Activated T-helper 17 cell treated with anti-CD3 and anti-CD28 coated beads, Interleukin-2, amount 50 U/mL, for 72 hours (primary cell): ENCODE data around the gene PITPNM3. TPM values are rescaled to one million over a fixed set of nuclear protein-coding genes. Genes with fewer than 3 reads are reported as not detected.

ENCODE experiments used
- ATAC-seq: fragments of 150-1000 bp; cut with Tn5 transposase; replicated peaks from 2 replicates; pipeline ENCODE4 v1.10.0; 2021; ENCODE audit warnings: mild to moderate bottlenecking, moderate library complexity
- H3K27ac Mint-ChIP-seq: one replicate; pipeline ENCODE4 v1.8.0; 2022; ENCODE audit warnings: mixed read lengths
- H3K27me3 Mint-ChIP-seq: one replicate; pipeline ENCODE4 v1.8.0; 2022; ENCODE audit warnings: mixed read lengths
- H3K36me3 Mint-ChIP-seq: one replicate; pipeline ENCODE4 v1.8.0; 2022; ENCODE audit warnings: low read depth, mild to moderate bottlenecking, mixed read lengths
- H3K4me1 Mint-ChIP-seq: one replicate; pipeline ENCODE4 v1.8.0; 2022; ENCODE audit warnings: mixed read lengths
- H3K4me3 Mint-ChIP-seq: one replicate; pipeline ENCODE4 v1.8.0; 2022; ENCODE audit warnings: mild to moderate bottlenecking, mixed read lengths
- H3K9me3 Mint-ChIP-seq: one replicate; pipeline ENCODE4 v1.8.0; 2022; ENCODE audit warnings: mixed read lengths
- total RNA-seq, 2 donors: library from RNA; stranded (reverse); gene quantifications; one replicate each; pipeline ENCODE4 v1.2.3, GENCODE V29; 2022

The PITPNM3 gene
- total RNA-seq, 2 donors from 2014 or later: 0.73 to 1.4 TPM

DNA sequence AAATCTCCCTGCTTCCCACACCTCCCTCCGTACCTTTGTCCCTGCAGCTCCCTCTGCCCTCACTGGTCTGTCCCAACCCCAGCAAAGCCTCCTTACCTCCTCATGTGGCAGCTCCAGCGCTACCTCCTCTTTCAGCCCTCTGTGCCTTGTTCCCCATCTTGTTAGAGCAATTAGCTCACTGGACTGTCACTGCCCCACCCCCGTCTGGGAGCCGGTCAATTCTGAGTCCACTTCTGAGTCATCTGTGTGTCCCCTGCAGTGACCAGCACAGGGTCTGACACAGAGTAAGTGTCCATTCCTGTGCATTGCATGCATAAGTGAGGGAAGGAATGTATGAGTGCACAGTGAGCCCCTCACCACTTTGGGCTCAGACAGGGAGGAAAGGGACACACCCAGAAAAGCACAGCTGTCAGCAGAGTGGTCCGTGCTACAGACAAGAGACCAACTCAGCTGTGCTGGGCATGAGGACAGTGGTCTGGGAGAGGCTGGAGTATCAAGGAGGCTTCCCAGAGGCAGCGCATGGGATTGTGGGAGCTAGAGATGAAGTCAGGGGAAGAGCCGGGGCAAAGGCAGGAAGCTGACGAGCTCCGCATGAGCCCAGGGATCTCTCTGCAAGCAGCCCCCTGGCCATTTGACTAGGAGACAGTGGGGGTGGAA, 45.9 kb downstream of the PITPNM3 start:
- Mint-ChIP-seq H3K27me3 (peaks cover 7% of the 10 kb centered on the region), H3K27ac (no peak overlapping the region), H3K4me1 (no peaks in the 10 kb centered on the region), H3K9me3 (no peaks in the 10 kb centered on the region), H3K4me3 (no peak overlapping the region), H3K36me3 (no peaks in the 10 kb centered on the region)
- ATAC-seq: no peak

DNA sequence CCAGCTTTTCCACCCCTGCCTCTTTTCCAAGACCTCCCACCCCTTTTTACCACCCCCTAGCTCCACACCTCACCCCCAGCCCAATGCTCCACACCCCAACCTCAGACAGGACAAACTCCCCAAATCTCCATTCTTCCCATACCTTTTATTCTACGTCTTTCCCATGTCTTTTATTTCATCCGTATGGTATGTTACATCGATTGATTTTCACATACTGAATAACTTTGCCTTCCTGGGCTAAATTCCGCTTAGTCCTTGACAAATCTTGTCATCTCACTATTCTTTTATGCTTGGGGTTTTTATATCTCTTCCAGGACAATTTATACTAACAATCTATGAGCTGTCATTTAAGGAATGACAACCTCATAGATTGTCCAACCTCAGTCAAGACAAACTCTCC, 46.4 kb downstream of the PITPNM3 start:
- Mint-ChIP-seq H3K4me3 (no peak overlapping the region), H3K27me3 (peaks cover 7% of the 10 kb centered on the region), H3K36me3 (no peaks in the 10 kb centered on the region), H3K9me3 (no peaks in the 10 kb centered on the region), H3K27ac (no peak overlapping the region), H3K4me1 (no peaks in the 10 kb centered on the region)
- no peak for ATAC-seq

DNA sequence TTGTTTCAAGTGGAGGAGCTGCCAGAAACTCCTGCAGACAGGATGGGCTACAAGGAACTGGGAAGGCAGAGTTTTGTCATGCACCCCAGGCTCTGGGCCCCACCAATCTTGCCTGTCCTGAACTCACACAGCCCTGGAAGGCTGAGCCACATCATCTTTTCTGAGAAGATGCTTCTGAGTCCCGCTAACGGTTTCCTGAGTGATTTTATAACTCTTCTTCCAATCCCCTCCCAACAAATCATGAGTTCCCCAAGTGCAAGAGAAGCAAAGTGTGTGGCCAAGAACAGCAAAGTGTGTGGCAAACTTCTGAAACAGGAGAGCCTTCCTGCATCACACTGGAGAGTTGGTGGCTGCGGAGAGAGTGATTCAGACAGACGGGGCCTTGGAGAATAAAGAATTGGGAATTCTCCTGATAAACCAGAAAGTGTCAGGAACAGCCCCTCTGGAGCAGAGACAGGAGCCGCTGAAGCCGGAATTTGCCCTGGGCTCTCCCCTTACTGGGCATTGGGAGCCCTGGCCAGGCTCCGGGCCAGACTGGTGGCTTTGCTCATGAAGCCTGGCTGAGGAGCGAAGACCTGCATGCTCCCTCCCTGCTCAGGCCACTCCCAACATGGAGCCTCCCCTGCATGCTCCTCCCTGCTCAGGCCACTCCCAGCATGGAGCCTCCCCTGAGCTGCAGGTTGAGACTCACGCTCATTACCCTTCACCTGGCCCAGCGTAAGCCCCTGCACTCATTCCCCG, 47.2 kb downstream of the PITPNM3 start:
- H3K27me3 Mint-ChIP-seq: peaks cover 7% of the 10 kb centered on the region
- H3K27ac Mint-ChIP-seq: no peak overlapping the region
- H3K9me3 Mint-ChIP-seq: no peaks in the 10 kb centered on the region
- H3K4me1 Mint-ChIP-seq: no peaks in the 10 kb centered on the region
- ATAC-seq: no peak
- H3K4me3 Mint-ChIP-seq: no peak overlapping the region
- H3K36me3 Mint-ChIP-seq: no peaks in the 10 kb centered on the region

DNA sequence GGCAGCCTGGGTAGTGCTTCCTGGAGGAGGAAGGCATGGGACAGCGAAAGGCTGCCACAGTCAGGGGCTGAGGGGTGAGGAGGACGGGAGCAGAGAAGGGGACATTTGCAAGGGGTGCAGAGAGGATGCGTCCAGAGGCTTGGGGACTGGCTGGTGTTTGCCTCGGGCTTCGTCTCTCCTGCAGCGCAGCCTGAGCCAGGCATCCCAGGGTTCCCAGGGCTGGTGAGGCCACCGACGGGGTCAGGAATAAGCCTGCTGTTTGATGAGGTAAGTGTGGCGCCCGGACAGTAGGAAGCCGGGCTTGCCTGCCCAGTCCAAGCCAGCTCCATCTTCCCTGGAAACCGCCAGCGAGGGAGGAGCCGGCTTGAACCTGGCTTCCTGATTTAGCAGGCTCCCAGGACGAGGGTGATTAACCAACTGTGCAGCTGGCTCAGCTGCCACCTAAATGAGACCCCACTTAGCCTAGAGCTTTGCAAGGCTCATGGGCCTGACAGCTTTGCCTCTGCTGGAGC, 47.8 kb downstream of the PITPNM3 start:
- ATAC-seq: no peak
- H3K27ac Mint-ChIP-seq: no peak overlapping the region
- H3K36me3 Mint-ChIP-seq: no peaks in the 10 kb centered on the region
- peaks cover 7% of the 10 kb centered on the region for H3K27me3 Mint-ChIP-seq
- H3K4me1 Mint-ChIP-seq: no peaks in the 10 kb centered on the region
- no peaks in the 10 kb centered on the region for H3K9me3 Mint-ChIP-seq
- no peak overlapping the region for H3K4me3 Mint-ChIP-seq

DNA sequence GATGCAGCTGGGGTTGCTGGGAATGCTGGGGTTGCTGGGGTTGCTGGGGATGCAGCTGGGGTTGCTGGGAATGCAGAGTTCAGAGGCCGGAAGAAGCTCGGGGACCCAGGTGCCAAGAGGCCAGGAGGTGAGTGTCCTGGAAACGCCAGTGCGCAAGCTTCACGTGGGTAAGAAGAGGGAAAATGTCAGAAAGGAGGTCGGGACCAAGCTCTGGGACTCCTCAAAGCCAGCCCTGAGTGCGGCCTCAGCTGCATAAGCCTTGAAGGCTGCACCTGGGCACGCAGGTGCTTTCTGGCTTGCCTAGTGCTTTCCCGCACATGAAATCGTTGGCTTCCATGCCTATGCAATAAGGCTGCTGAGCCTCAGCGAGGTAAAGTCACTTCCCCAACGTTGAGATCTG, 48.3 kb downstream of the PITPNM3 start:
- no peaks in the 10 kb centered on the region for H3K36me3 Mint-ChIP-seq
- H3K27me3 Mint-ChIP-seq: peaks cover 4% of the 10 kb centered on the region

DNA sequence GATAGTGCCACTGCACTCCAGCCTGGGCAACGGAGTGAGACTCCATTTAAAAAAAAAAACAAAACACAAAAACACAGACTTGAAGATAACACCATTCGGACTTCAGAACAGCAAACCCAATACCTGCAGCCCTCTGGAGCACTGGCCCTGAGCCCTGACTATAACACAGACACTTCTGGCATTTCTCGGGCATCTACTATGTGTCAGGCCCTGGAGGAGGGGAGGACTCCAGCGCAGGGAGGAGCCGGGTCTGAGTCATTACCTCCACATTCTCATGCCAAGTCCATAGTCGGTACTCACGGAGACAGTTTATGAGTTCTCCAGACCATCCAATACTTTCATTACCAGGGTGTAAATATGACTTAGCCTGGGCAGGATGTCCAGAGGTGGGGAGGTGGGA, 48.8 kb downstream of the PITPNM3 start:
- peaks cover 3% of the 10 kb centered on the region for H3K27me3 Mint-ChIP-seq
- ATAC-seq: no peak
- no peak overlapping the region for H3K27ac Mint-ChIP-seq
- no peaks in the 10 kb centered on the region for H3K36me3 Mint-ChIP-seq
- no peaks in the 10 kb centered on the region for H3K4me1 Mint-ChIP-seq
- H3K9me3 Mint-ChIP-seq: no peaks in the 10 kb centered on the region
- no peak overlapping the region for H3K4me3 Mint-ChIP-seq

More for the DNA sequence above, 48.3 kb downstream of the PITPNM3 start:
- Mint-ChIP-seq H3K4me1 (no peaks in the 10 kb centered on the region), H3K4me3 (no peak overlapping the region), H3K9me3 (no peaks in the 10 kb centered on the region), H3K27ac (no peak overlapping the region)
- no peak for ATAC-seq

DNA sequence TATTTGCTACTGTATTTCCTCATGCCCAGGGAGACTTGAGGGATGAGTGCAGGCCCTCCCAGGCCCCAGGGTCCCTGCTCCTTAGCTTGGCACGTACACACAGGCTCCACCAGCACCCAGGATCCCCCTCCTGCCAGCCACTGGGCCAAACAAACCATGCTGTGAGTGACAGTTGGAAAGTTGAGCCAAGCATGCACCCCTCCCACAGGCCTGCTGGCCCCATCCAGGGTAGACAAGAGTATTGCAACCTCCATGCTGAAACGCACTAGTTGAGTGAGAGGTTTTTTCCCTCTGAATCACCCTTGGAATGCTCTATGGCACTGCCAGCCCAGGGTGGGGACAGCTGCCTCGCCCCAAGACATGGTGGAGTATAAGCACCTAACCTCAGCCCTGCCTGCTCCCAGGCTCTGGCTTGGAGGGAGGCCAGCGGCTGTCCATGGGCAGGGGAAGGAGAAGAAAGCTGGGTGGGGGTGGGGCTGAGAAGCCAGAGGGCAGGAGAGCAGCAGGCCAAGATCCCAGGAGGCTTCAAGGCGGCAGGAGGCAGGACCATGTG, 49.6 kb downstream of the PITPNM3 start:
- Mint-ChIP-seq H3K36me3 (no peaks in the 10 kb centered on the region), H3K9me3 (no peaks in the 10 kb centered on the region), H3K27ac (no peak overlapping the region), H3K27me3 (peaks cover 3% of the 10 kb centered on the region), H3K4me3 (no peak overlapping the region), H3K4me1 (no peaks in the 10 kb centered on the region)
- no peak for ATAC-seq

DNA sequence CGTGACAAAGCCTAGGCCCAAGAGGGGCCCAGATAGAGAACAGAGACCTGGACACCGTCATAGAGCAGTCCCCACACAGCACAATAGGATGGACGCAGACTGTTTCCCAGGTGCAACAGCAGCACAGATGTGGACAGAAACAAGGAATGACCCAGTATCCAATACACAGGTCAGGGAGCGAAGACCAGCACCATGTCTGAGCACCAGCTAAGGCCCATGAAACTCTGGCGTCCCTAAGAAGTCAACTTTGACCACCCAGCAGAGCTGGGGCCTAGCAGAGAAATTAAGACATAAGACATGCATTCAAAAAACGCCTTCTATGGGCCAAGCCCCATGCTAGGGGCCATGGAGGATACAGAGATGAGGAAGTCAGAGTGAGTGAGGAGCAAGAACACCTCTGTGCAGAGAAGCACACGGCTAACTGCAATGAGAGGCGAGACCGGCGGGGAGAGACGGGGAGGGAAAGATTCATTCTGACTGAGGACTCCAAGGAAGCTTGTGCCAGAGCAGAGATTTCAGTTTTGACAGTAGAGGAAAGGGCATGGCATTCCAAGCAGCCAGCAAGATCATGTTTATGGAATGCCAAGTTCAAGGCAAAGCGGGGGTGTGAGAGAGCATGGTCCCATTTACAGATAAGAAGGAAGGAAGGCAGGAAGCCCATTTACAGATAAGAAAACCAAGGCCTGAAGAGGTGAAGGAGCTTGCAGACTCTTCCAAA, 50.8 kb downstream of the PITPNM3 start:
- no peaks in the 10 kb centered on the region for H3K36me3 Mint-ChIP-seq
- ATAC-seq: no peak
- no peak overlapping the region for H3K4me3 Mint-ChIP-seq
- H3K27ac Mint-ChIP-seq: no peak overlapping the region
- peaks cover 3% of the 10 kb centered on the region for H3K27me3 Mint-ChIP-seq
- no peaks in the 10 kb centered on the region for H3K9me3 Mint-ChIP-seq
- no peaks in the 10 kb centered on the region for H3K4me1 Mint-ChIP-seq

DNA sequence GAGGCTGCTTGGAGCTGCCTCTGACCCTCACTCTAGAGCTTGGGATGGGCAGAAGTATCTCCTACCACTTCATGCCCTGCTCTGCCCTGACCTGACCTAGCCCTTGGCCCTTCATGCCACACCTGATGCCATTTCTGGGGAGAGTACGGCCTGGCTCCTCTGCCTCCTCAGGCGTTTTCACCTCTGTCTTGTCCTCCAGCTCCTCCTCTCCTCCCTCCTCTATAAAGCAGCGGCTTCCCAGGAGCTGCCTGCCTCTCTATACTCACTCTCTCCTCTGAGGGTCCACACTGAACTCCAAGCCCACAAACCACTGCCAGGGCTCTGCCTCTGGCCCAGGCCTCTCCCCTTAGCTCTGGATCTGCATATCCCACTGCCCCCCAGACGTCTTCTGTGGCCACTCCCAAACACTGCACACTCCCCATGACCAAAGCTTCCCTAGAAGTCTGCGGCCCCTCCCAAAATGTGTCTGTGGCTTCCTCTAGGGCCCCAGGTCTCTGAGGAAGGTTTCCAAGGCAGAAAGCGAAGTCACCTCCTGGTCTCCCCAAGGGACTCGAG, 52.6 kb downstream of the PITPNM3 start:
- Mint-ChIP-seq H3K4me1 (no peaks in the 10 kb centered on the region), H3K4me3 (no peak overlapping the region), H3K27ac (peak overlapping the region; percentile 31), H3K36me3 (no peaks in the 10 kb centered on the region), H3K27me3 (peaks cover 3% of the 10 kb centered on the region), H3K9me3 (no peaks in the 10 kb centered on the region)
- ATAC-seq: no peak

DNA sequence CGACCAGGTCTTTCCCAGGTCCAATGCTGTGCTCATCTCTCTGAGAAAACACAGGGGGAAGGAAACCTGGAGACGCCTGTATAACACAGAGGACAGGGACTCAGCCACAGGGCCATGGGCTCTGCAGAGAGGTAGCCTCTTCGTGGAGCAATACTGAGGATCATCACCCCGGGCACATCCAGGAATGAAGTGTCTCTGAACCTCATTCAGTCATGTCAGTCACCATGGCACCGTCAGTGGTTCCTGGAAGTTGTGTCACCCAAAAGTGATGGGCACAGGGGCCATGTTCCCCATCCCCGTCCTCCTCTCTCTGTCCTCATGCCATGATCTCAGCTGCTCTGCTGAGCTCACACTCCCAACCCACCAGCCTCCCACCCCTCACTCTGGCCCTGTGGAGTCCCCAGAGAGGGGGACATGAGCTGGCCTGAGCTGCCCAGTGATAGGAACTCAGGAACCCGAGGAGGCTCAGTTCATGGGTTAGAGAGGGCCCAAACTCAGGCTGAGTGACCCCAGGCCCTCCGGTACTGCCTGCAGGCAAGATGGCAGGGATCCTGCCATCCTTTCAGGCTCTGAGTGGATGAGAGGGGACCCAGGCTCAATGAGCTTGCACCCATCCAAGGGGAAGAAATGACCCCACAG, 53.4 kb downstream of the PITPNM3 start:
- Mint-ChIP-seq H3K4me1 (no peaks in the 10 kb centered on the region), H3K9me3 (no peaks in the 10 kb centered on the region), H3K27ac (no peak overlapping the region), H3K4me3 (no peak overlapping the region), H3K27me3 (peaks cover 3% of the 10 kb centered on the region), H3K36me3 (no peaks in the 10 kb centered on the region)
- ATAC-seq: no peak

DNA sequence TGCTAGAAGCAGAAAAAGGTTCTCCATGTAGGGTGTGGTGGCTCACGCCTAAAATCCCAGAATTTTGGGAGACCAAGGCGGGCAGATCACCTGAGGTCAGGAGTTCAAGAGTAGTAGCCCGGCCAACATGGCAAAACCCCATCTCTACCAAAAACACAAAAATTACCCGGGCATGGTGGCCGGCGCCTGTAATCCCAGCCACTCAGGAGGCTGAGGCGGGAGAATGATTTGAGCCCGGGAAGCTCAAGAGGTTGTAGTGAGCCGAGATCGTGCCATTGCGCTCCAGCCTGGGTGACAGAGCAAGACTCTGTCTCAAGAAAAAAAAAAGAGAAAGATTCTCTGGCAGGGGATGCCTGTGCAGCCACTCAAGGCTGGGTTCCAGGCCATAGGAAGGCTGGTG, 54.2 kb downstream of the PITPNM3 start:
- H3K27me3 Mint-ChIP-seq: no peaks in the 10 kb centered on the region
- H3K27ac Mint-ChIP-seq: no peak overlapping the region
- no peaks in the 10 kb centered on the region for H3K4me1 Mint-ChIP-seq
- H3K4me3 Mint-ChIP-seq: no peak overlapping the region
- no peak for ATAC-seq
- no peaks in the 10 kb centered on the region for H3K9me3 Mint-ChIP-seq
- H3K36me3 Mint-ChIP-seq: no peaks in the 10 kb centered on the region

DNA sequence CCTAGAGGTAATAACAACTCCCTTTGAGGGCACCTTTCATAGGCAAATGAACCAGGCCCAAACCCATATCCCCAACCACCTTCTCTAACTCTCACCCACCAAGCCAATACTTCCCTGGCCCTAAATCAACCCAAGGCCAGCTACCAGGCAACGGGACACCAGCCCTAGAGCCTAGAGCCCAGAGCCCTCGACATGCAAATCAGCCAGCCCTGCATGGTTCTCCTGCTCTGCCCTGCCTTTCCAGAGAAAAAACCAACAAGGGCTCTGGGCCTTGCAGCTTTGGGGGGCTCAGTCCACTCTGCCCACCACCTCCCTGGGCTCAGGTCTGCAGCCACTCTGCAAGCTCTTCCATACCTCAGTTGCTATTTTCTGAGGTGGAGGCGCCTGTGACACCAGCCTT, 55.0 kb downstream of the PITPNM3 start:
- Mint-ChIP-seq H3K36me3 (no peaks in the 10 kb centered on the region), H3K9me3 (no peaks in the 10 kb centered on the region), H3K4me3 (no peak overlapping the region), H3K27ac (no peak overlapping the region), H3K4me1 (peaks cover 5% of the 10 kb centered on the region), H3K27me3 (peaks cover 3% of the 10 kb centered on the region)
- ATAC-seq: no peak

DNA sequence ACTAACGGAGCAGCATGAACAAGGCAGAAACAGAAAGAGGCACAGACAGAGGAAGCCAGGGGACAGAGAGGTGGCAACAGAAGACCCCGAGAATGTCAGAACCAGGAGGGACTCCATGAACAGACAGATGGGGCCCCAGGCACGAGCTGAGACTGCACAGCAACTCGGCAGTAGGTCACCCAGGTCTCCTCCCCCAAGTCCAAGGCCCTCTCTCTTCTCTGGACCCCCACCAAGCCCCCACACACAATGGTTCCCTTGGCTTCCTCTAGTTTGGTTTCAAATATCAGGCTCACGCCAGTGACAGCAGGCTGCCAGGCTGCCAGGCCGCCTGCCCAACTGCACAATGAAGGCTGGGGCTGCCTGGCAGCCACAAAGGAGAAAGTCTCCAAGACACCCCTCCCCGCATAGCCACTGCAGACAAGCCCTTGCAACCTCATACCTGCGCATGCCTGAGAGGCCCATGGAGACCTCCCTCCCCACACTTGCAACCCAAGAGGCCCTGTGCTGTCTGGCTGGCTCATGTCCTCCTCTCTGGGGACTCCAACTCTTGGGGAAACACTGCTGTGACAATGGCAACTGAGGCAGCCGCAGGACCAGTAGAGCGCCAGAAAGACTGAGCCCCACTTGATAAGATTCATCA, 57.3 kb downstream of the PITPNM3 start:
- Mint-ChIP-seq H3K27me3 (peaks cover 5% of the 10 kb centered on the region), H3K4me3 (no peak overlapping the region), H3K9me3 (no peaks in the 10 kb centered on the region), H3K36me3 (no peaks in the 10 kb centered on the region), H3K27ac (no peak overlapping the region), H3K4me1 (peaks cover 11% of the 10 kb centered on the region)
- ATAC-seq: no peak

DNA sequence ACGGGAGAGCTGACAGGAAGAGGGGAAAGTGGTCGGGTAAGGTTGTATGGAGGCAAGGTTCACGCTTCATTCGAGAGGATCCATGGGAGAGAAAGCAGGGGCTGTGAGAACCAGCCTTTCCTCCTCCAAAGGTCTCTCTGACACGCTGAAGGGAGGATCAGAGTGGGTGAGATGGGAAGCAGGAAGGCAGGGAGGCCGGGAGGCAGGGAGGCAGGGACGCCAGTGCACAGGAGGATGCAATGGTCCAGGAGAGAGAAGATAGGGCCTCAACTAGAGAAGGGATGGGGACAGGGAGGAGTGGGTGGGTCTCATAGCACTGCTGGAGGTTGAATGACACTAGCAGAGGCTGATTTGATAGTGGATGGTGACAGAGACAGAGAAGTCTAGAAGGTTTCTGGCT, 58.0 kb downstream of the PITPNM3 start:
- no peak overlapping the region for H3K27ac Mint-ChIP-seq
- no peak overlapping the region for H3K4me3 Mint-ChIP-seq
- H3K36me3 Mint-ChIP-seq: no peaks in the 10 kb centered on the region
- peaks cover 5% of the 10 kb centered on the region for H3K27me3 Mint-ChIP-seq
- no peak for ATAC-seq
- no peaks in the 10 kb centered on the region for H3K9me3 Mint-ChIP-seq
- peaks cover 11% of the 10 kb centered on the region for H3K4me1 Mint-ChIP-seq
